Measurements from ENCODE around the gene COL20A1. TPM values are rescaled to one million over a fixed set of nuclear protein-coding genes. Genes with fewer than 3 reads are reported as not detected.

The COL20A1 gene
- total RNA-seq, 1 experiment from 2014 or later = not detected

DNA sequence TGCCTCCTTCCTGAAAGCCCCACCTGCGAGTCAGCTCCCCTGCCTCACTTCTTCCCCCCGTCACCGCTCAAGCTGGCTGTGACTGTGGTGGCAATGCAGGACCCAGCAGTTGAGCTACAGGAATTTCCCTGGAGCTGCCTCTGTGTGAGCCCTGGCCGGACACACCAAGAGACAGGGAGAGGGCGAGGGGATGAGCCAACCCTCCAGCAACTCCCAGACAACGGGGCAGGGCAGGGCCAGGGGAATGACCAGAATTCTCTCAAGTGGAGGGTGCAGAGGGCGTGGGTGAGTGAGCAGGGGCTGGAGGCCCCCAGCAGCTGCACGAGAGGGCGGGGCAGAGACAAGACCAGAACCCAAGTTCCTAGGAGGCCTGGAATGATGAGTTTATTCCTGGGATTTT lies 25.3 kb upstream of the COL20A1 start:
- Histone ChIP-seq H3K27me3 (ENCODE audit: low read length) (peaks cover 14% of the 10 kb centered on the region), H3K9me2 (replicated peaks; ENCODE audit: low read length) (no peaks in the 10 kb centered on the region), H2AFZ (ENCODE audit: low read length) (no peak overlapping the region), H3K9me3 (ENCODE audit: low read length) (no peaks in the 10 kb centered on the region), H3K4me2 (ENCODE audit: low read length) (no peak overlapping the region), H3K36me3 (ENCODE audit: low read depth, low read length) (no peaks in the 10 kb centered on the region), H3K9ac (ENCODE audit: low read length) (no peak overlapping the region), H3K4me1 (ENCODE audit: insufficient read depth, low read length) (peaks cover 5% of the 10 kb centered on the region; the same call in 1 of the 2 replicates), H3K79me2 (ENCODE audit: low read length) (peaks cover 8% of the 10 kb centered on the region), H3K27ac (ENCODE audit: low read length) (no peak overlapping the region), H3F3A (ENCODE audit: low read length, unreplicated experiment) (no peaks in the 10 kb centered on the region), H3K4me3 (ENCODE audit: low read length) (no peak overlapping the region), H4K20me1 (ENCODE audit: low read length) (no peaks in the 10 kb centered on the region)
- CTCF ChIA-PET = no interaction called here
- no peak for ATAC-seq
- POLR2A ChIA-PET (ENCODE audit: unreplicated experiment) = no interaction called here
- intact Hi-C loops (cut with micrococcal nuclease) = no loop called here
- BruUV-seq (replicated peaks) = no TSS peak
- DNase-seq = no peak
- TF ChIP-seq EZH2 (IDR thresholded peaks at IDR 0.05; ENCODE audit: low read length, unreplicated experiment) (no peak), EZH2phosphoT487 (IDR thresholded peaks at IDR 0.05; ENCODE audit: borderline replicate concordance, low read length) (no peak)
- TF ChIP-seq, protein P1, sequence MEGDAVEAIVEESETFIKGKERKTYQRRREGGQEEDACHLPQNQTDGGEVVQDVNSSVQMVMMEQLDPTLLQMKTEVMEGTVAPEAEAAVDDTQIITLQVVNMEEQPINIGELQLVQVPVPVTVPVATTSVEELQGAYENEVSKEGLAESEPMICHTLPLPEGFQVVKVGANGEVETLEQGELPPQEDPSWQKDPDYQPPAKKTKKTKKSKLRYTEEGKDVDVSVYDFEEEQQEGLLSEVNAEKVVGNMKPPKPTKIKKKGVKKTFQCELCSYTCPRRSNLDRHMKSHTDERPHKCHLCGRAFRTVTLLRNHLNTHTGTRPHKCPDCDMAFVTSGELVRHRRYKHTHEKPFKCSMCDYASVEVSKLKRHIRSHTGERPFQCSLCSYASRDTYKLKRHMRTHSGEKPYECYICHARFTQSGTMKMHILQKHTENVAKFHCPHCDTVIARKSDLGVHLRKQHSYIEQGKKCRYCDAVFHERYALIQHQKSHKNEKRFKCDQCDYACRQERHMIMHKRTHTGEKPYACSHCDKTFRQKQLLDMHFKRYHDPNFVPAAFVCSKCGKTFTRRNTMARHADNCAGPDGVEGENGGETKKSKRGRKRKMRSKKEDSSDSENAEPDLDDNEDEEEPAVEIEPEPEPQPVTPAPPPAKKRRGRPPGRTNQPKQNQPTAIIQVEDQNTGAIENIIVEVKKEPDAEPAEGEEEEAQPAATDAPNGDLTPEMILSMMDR (conservative IDR thresholded peaks at IDR 0.05; ENCODE audit: low read depth, low read length) = no peak

- TF ChIP-seq EZH2phosphoT487 (IDR thresholded peaks at IDR 0.05; ENCODE audit: borderline replicate concordance, low read length) (no peak), EZH2 (IDR thresholded peaks at IDR 0.05; ENCODE audit: low read length, unreplicated experiment) (no peak)
- TF ChIP-seq, protein P1 (conservative IDR thresholded peaks at IDR 0.05; ENCODE audit: low read depth, low read length) = no peak
- Histone ChIP-seq H3K4me1 (ENCODE audit: insufficient read depth, low read length) (peaks cover 5% of the 10 kb centered on the region; the same call in 1 of the 2 replicates), H3K4me3 (ENCODE audit: low read length) (no peak overlapping the region), H3K9me3 (ENCODE audit: low read length) (no peaks in the 10 kb centered on the region), H2AFZ (ENCODE audit: low read length) (no peak overlapping the region), H3F3A (ENCODE audit: low read length, unreplicated experiment) (no peaks in the 10 kb centered on the region), H4K20me1 (ENCODE audit: low read length) (peaks cover 2% of the 10 kb centered on the region; the same call in 1 of the 2 replicates), H3K36me3 (ENCODE audit: low read depth, low read length) (no peaks in the 10 kb centered on the region), H3K9me2 (replicated peaks; ENCODE audit: low read length) (no peaks in the 10 kb centered on the region), H3K9ac (ENCODE audit: low read length) (no peak overlapping the region), H3K27me3 (ENCODE audit: low read length) (peaks cover 9% of the 10 kb centered on the region), H3K4me2 (ENCODE audit: low read length) (no peak overlapping the region), H3K79me2 (ENCODE audit: low read length) (peaks cover 14% of the 10 kb centered on the region), H3K27ac (ENCODE audit: low read length) (no peak overlapping the region)
- CTCF ChIA-PET = no interaction called here
- POLR2A ChIA-PET (ENCODE audit: unreplicated experiment) = no interaction called here
- ATAC-seq = no peak
- no TSS peak for BruUV-seq (replicated peaks)
- intact Hi-C loops (cut with micrococcal nuclease) = no loop called here
- DNase-seq = no peak
Observed at GRCh38 chr20:63268256-63268655, 24.7 kb upstream of the COL20A1 start.

DNA sequence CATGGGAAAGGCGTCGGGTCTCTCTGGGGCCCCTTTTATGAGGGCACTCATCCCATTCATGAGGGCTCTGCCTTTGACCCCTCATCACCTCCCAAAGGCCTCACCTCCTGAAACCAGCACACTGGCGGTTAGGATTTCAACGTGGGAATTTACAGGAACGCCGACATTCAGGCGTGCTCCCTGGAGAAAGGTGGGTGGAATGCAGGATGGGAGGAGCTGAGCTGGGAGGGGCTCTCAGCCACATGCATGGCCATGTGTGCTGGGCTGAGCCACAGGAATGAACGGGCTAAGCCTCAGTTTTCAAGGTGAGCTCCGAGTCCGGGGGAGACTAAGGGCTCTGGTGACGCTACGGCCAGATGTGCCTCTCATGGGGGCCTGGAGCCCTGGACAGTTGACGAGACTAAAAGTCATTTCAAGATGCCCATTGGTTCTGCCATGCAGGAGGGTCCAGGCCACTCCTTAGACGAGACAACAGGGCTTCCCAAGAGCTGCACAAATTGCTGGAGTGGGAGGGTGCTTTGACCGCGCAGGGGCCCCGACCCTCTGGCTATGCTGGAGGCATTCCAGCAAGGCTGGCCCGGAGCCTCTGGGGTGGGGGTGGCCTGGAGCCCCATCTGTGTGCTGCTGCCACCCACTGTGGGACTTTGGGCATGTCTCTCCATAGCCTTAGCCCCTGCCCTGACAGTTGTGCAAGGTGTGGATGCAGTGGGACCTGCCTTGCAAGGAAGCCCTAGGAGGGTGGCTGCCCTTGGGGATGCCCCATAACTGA lies 24.1 kb upstream of the COL20A1 start:
- Histone ChIP-seq H3K27ac (ENCODE audit: low read length) (no peak overlapping the region), H2AFZ (ENCODE audit: low read length) (no peak overlapping the region), H3K9me2 (replicated peaks; ENCODE audit: low read length) (no peaks in the 10 kb centered on the region), H3F3A (ENCODE audit: low read length, unreplicated experiment) (no peaks in the 10 kb centered on the region), H3K79me2 (ENCODE audit: low read length) (peaks cover 20% of the 10 kb centered on the region), H3K4me2 (ENCODE audit: low read length) (no peak overlapping the region), H3K9me3 (ENCODE audit: low read length) (no peaks in the 10 kb centered on the region), H3K4me3 (ENCODE audit: low read length) (no peak overlapping the region), H4K20me1 (ENCODE audit: low read length) (peaks cover 8% of the 10 kb centered on the region; the same call in 1 of the 2 replicates), H3K36me3 (ENCODE audit: low read depth, low read length) (no peaks in the 10 kb centered on the region), H3K9ac (ENCODE audit: low read length) (no peak overlapping the region), H3K27me3 (ENCODE audit: low read length) (peaks cover 8% of the 10 kb centered on the region), H3K4me1 (ENCODE audit: insufficient read depth, low read length) (peaks cover 7% of the 10 kb centered on the region; the same call in 1 of the 2 replicates)
- POLR2A ChIA-PET (ENCODE audit: unreplicated experiment) = no interaction called here
- TF ChIP-seq EZH2 (IDR thresholded peaks at IDR 0.05; ENCODE audit: low read length, unreplicated experiment) (no peak), EZH2phosphoT487 (IDR thresholded peaks at IDR 0.05; ENCODE audit: borderline replicate concordance, low read length) (no peak)
- TF ChIP-seq, protein P1 (conservative IDR thresholded peaks at IDR 0.05; ENCODE audit: low read depth, low read length) = no peak
- DNase-seq (no peak), ATAC-seq (no peak)
- no TSS peak for BruUV-seq (replicated peaks)
- intact Hi-C loops (cut with micrococcal nuclease) = no loop called here
- CTCF ChIA-PET = no interaction called here
